Type B pancreatic cell (in vitro differentiated cells): ENCODE results near the gene DNAH10. TPM values are rescaled to one million over a fixed set of nuclear protein-coding genes. Genes with fewer than 3 reads are reported as not detected.

ENCODE experiments used
- DNase-seq: peaks from one replicate; pipeline ENCODE4 v3.0.0; 2021; ENCODE audit warnings: mixed read lengths; ENCODE audit not compliant: unreplicated experiment; ENCODE audit errors: extremely low spot score
- H3K27ac Mint-ChIP-seq: 2 replicates; pipeline ENCODE4 v1.8.0; 2021; ENCODE audit warnings: mild to moderate bottlenecking, mixed read lengths
- H3K27me3 Mint-ChIP-seq: 2 replicates; pipeline ENCODE4 v1.8.0; 2021; ENCODE audit warnings: mixed read lengths
- H3K36me3 Mint-ChIP-seq: 2 replicates; pipeline ENCODE4 v1.8.0; 2021; ENCODE audit warnings: mixed read lengths
- H3K4me1 Mint-ChIP-seq: one replicate; pipeline ENCODE4 v1.8.0; 2021; ENCODE audit warnings: mixed read lengths; ENCODE audit not compliant: unreplicated experiment
- H3K4me3 Mint-ChIP-seq: 2 replicates; pipeline ENCODE4 v1.8.0; 2021; ENCODE audit warnings: mild to moderate bottlenecking, mixed read lengths
- H3K9me3 Mint-ChIP-seq: 2 replicates; pipeline ENCODE4 v1.8.0; 2021; ENCODE audit warnings: mixed read lengths
- CTCF ChIP-seq: fragments of 200-600 bp; sonication (generic); conservative IDR thresholded peaks from 2 replicates; pipeline ENCODE4 v1.5.0; 2021; ENCODE audit warnings: antibody characterized with exemption, mild to moderate bottlenecking
- total RNA-seq: library from RNA; stranded (reverse); gene quantifications from 2 replicates; pipeline ENCODE4 v1.2.1, GENCODE V29; 2021; ENCODE audit warnings: low replicate concordance

DNAH10 gene
- total RNA-seq, 1 donor from 2014 or later = 0.56 TPM

GRCh38 chr12:123971770-123972456 lies 209.8 kb downstream of the DNAH10 start:
- Mint-ChIP-seq H3K4me3 (peak overlapping the region; percentile 98), H3K36me3 (peaks cover 24% of the 10 kb centered on the region), H3K27me3 (no peaks in the 10 kb centered on the region), H3K9me3 (no peaks in the 10 kb centered on the region), H3K4me1 (peaks cover 29% of the 10 kb centered on the region), H3K27ac (peak overlapping the region; percentile 97)
- TF ChIP-seq CTCF = no peak
- no peak for DNase-seq

- Mint-ChIP-seq H3K27ac (peak within 1 kb of the TSS; percentile 97), H3K36me3 (peaks cover 28% of the 10 kb centered on the region), H3K4me1 (peaks cover 29% of the 10 kb centered on the region), H3K27me3 (no peaks in the 10 kb centered on the region), H3K9me3 (no peaks in the 10 kb centered on the region), H3K4me3 (peak within 1 kb of the TSS; percentile 99)
- TF ChIP-seq CTCF = peak; percentile 37
- peak; percentile 98 for DNase-seq
Observed at GRCh38 chr12:123972457-123973401, 210.6 kb downstream of the DNAH10 start, which contains the start of the genes CCDC92 and ZNF664. Gene CCDC92 (minus strand): TSS chr12:123972831. CDS start chr12:123944305, 28,526 bp downstream. Gene ZNF664 (plus strand): TSS chr12:123973215. CDS start chr12:124012145, 38,930 bp downstream.

- peak overlapping the region; percentile 96 for H3K27ac Mint-ChIP-seq
- no peaks in the 10 kb centered on the region for H3K27me3 Mint-ChIP-seq
- H3K36me3 Mint-ChIP-seq = peaks cover 25% of the 10 kb centered on the region
- no peak for DNase-seq
- no peaks in the 10 kb centered on the region for H3K9me3 Mint-ChIP-seq
- peaks cover 29% of the 10 kb centered on the region for H3K4me1 Mint-ChIP-seq
- TF ChIP-seq CTCF = no peak
- H3K4me3 Mint-ChIP-seq = peak overlapping the region; percentile 99
Observed at GRCh38 chr12:123973552-123974341, 211.6 kb downstream of the DNAH10 start.

GRCh38 chr12:123976227-123976826 lies 214.2 kb downstream of the DNAH10 start:
- H3K4me1 Mint-ChIP-seq = peaks cover 30% of the 10 kb centered on the region

More at GRCh38 chr12:123976227-123976826, 214.2 kb downstream of the DNAH10 start:
- peak overlapping the region; percentile 2 for H3K27ac Mint-ChIP-seq
- H3K4me3 Mint-ChIP-seq = peak overlapping the region; percentile 20
- no peaks in the 10 kb centered on the region for H3K9me3 Mint-ChIP-seq
- no peak for DNase-seq
- H3K36me3 Mint-ChIP-seq = peaks cover 32% of the 10 kb centered on the region
- no peak for TF ChIP-seq CTCF
- no peaks in the 10 kb centered on the region for H3K27me3 Mint-ChIP-seq
